Activated naive CD8-positive, alpha-beta T cell (primary cell): ENCODE measurements around the gene KCTD11.
A peak's percentile ranks its signal among the peaks of the same experiment; 100 is the strongest.
"Not testable (repeated sequence)": the region's sequence is repeated elsewhere in the genome, so short reads cannot be mapped to it uniquely, and the experiment has no call there.

Experiments used
- H3K27ac Mint-ChIP-seq: one replicate; pipeline ENCODE4 v1.8.0; 2021; ENCODE audit warnings: mixed read lengths
- H3K27me3 Mint-ChIP-seq: one replicate; pipeline ENCODE4 v1.8.0; 2021; ENCODE audit warnings: mixed read lengths
- H3K36me3 Mint-ChIP-seq: one replicate; pipeline ENCODE4 v1.8.0; 2021; ENCODE audit warnings: mixed read lengths
- H3K4me1 Mint-ChIP-seq: one replicate; pipeline ENCODE4 v1.8.0; 2021; ENCODE audit warnings: low read depth, mixed read lengths
- H3K4me3 Mint-ChIP-seq: one replicate; pipeline ENCODE4 v1.8.0; 2021; ENCODE audit warnings: mild to moderate bottlenecking, mixed read lengths
- H3K9me3 Mint-ChIP-seq: one replicate; pipeline ENCODE4 v1.8.0; 2021; ENCODE audit warnings: low read depth, mixed read lengths

The KCTD11 gene

GRCh38 chr17:7348478-7349242 is 3.3 kb upstream of the KCTD11 start:
- H3K36me3 Mint-ChIP-seq: no peaks in the 10 kb centered on the region
- peaks cover 22% of the 10 kb centered on the region for H3K4me1 Mint-ChIP-seq
- no peak overlapping the region for H3K4me3 Mint-ChIP-seq
- H3K9me3 Mint-ChIP-seq: no peaks in the 10 kb centered on the region
- H3K27me3 Mint-ChIP-seq: no peaks in the 10 kb centered on the region
- no peak overlapping the region for H3K27ac Mint-ChIP-seq

- Mint-ChIP-seq H3K27ac (peak overlapping the region; percentile 79), H3K36me3 (no peaks in the 10 kb centered on the region), H3K9me3 (no peaks in the 10 kb centered on the region), H3K4me3 (peak overlapping the region; percentile 86), H3K27me3 (no peaks in the 10 kb centered on the region), H3K4me1 (peaks cover 24% of the 10 kb centered on the region)
These were observed 534 bp downstream of the KCTD11 start for GRCh38 chr17:7352503-7352889.

- H3K27me3 Mint-ChIP-seq: no peaks in the 10 kb centered on the region
- no peaks in the 10 kb centered on the region for H3K9me3 Mint-ChIP-seq
- H3K36me3 Mint-ChIP-seq: no peaks in the 10 kb centered on the region
- H3K27ac Mint-ChIP-seq: no peak overlapping the region
- H3K4me1 Mint-ChIP-seq: peaks cover 24% of the 10 kb centered on the region
- H3K4me3 Mint-ChIP-seq: peak overlapping the region; percentile 86
These were observed 1.1 kb downstream of the KCTD11 start for GRCh38 chr17:7352910-7353635.

GRCh38 chr17:7354262-7354843 is 2.4 kb downstream of the KCTD11 start:
- Mint-ChIP-seq H3K36me3 (no peaks in the 10 kb centered on the region), H3K27ac (peak overlapping the region; percentile 2), H3K27me3 (no peaks in the 10 kb centered on the region), H3K9me3 (no peaks in the 10 kb centered on the region), H3K4me1 (peaks cover 22% of the 10 kb centered on the region), H3K4me3 (no peak overlapping the region)

GRCh38 chr17:7355053-7355452 is 3.1 kb downstream of the KCTD11 start, which contains the start of gene TMEM95:
Gene TMEM95 (plus strand): TSS chr17:7355156. CDS start chr17:7355205, 49 bp downstream.
- Mint-ChIP-seq H3K4me1 (peaks cover 17% of the 10 kb centered on the region), H3K36me3 (no peaks in the 10 kb centered on the region), H3K4me3 (no peak within 1 kb of the TSS), H3K27ac (peak within 1 kb of the TSS; percentile 2), H3K9me3 (no peaks in the 10 kb centered on the region), H3K27me3 (no peaks in the 10 kb centered on the region)

GRCh38 chr17:7355573-7355972 is 3.6 kb downstream of the KCTD11 start:
- H3K9me3 Mint-ChIP-seq: no peaks in the 10 kb centered on the region
- H3K27me3 Mint-ChIP-seq: no peaks in the 10 kb centered on the region
- peaks cover 14% of the 10 kb centered on the region for H3K4me1 Mint-ChIP-seq
- H3K27ac Mint-ChIP-seq: no peak overlapping the region
- H3K36me3 Mint-ChIP-seq: no peaks in the 10 kb centered on the region
- H3K4me3 Mint-ChIP-seq: no peak overlapping the region

GRCh38 chr17:7356072-7356549 is 4.1 kb downstream of the KCTD11 start:
- Mint-ChIP-seq H3K4me3 (no peak overlapping the region), H3K27ac (no peak overlapping the region), H3K4me1 (peaks cover 14% of the 10 kb centered on the region), H3K9me3 (no peaks in the 10 kb centered on the region), H3K27me3 (no peaks in the 10 kb centered on the region), H3K36me3 (no peaks in the 10 kb centered on the region)

- peaks cover 11% of the 10 kb centered on the region for H3K4me1 Mint-ChIP-seq
- no peaks in the 10 kb centered on the region for H3K9me3 Mint-ChIP-seq
- no peaks in the 10 kb centered on the region for H3K36me3 Mint-ChIP-seq
- no peaks in the 10 kb centered on the region for H3K27me3 Mint-ChIP-seq
- H3K27ac Mint-ChIP-seq: no peak overlapping the region
- H3K4me3 Mint-ChIP-seq: no peak overlapping the region
These were observed 4.8 kb downstream of the KCTD11 start for GRCh38 chr17:7356756-7357155.

GRCh38 chr17:7357381-7357780 is 5.4 kb downstream of the KCTD11 start:
- H3K27ac Mint-ChIP-seq: no peak overlapping the region
- no peaks in the 10 kb centered on the region for H3K27me3 Mint-ChIP-seq
- no peaks in the 10 kb centered on the region for H3K9me3 Mint-ChIP-seq
- H3K4me1 Mint-ChIP-seq: peaks cover 10% of the 10 kb centered on the region
- H3K36me3 Mint-ChIP-seq: no peaks in the 10 kb centered on the region
- H3K4me3 Mint-ChIP-seq: no peak overlapping the region

- Mint-ChIP-seq H3K27ac (no peak overlapping the region), H3K4me3 (no peak overlapping the region), H3K4me1 (no peaks in the 10 kb centered on the region), H3K27me3 (no peaks in the 10 kb centered on the region), H3K36me3 (no peaks in the 10 kb centered on the region), H3K9me3 (no peaks in the 10 kb centered on the region)
These were observed 9.9 kb downstream of the KCTD11 start for GRCh38 chr17:7361906-7362305.

- no peaks in the 10 kb centered on the region for H3K27me3 Mint-ChIP-seq
- no peak overlapping the region for H3K4me3 Mint-ChIP-seq
- no peaks in the 10 kb centered on the region for H3K9me3 Mint-ChIP-seq
- H3K27ac Mint-ChIP-seq: no peak overlapping the region
- H3K36me3 Mint-ChIP-seq: no peaks in the 10 kb centered on the region
- no peaks in the 10 kb centered on the region for H3K4me1 Mint-ChIP-seq
These were observed 11.3 kb downstream of the KCTD11 start for GRCh38 chr17:7363311-7363710.

- H3K4me1 Mint-ChIP-seq, H3K27me3 Mint-ChIP-seq, H3K27ac Mint-ChIP-seq, H3K4me3 Mint-ChIP-seq, H3K36me3 Mint-ChIP-seq, H3K9me3 Mint-ChIP-seq: not testable (repeated sequence)
These were observed 14.0 kb downstream of the KCTD11 start for GRCh38 chr17:7365963-7366362.

GRCh38 chr17:7367083-7367482 is 15.1 kb downstream of the KCTD11 start:
- no peaks in the 10 kb centered on the region for H3K4me1 Mint-ChIP-seq
- H3K27me3 Mint-ChIP-seq: no peaks in the 10 kb centered on the region
- H3K4me3 Mint-ChIP-seq: no peak overlapping the region
- H3K36me3 Mint-ChIP-seq: no peaks in the 10 kb centered on the region
- no peak overlapping the region for H3K27ac Mint-ChIP-seq
- H3K9me3 Mint-ChIP-seq: no peaks in the 10 kb centered on the region

GRCh38 chr17:7367918-7368598 is 16.1 kb downstream of the KCTD11 start:
- no peaks in the 10 kb centered on the region for H3K4me1 Mint-ChIP-seq
- H3K4me3 Mint-ChIP-seq: no peak overlapping the region
- H3K9me3 Mint-ChIP-seq: no peaks in the 10 kb centered on the region
- H3K27me3 Mint-ChIP-seq: no peaks in the 10 kb centered on the region
- H3K27ac Mint-ChIP-seq: no peak overlapping the region
- no peaks in the 10 kb centered on the region for H3K36me3 Mint-ChIP-seq

- H3K4me3 Mint-ChIP-seq, H3K27ac Mint-ChIP-seq, H3K27me3 Mint-ChIP-seq, H3K4me1 Mint-ChIP-seq, H3K36me3 Mint-ChIP-seq, H3K9me3 Mint-ChIP-seq: not testable (repeated sequence)
These were observed 16.6 kb downstream of the KCTD11 start for GRCh38 chr17:7368599-7368994.
